ENCODE measurements around the gene PHEX. TPM values are rescaled to one million over a fixed set of nuclear protein-coding genes. Genes with fewer than 3 reads are reported as not detected.

The PHEX gene
- total RNA-seq (2021) (0.02 to 0.04 TPM (median 0.02 TPM) in 3 replicates), Bru-seq, nascent RNA (percentile 18 among the genes with signal in this experiment)
- long read RNA-seq, experiment 1 = 0 reads
- long read RNA-seq, experiment 2 = 0 reads
- long read RNA-seq, experiment 3, partial matches to known transcripts = 0 of 1 reads
- long read RNA-seq, experiment 3, other reads (novel, unspliced or antisense) = 1 of 1 reads

- Mint-ChIP-seq H3K27ac (no peak within 1 kb of the TSS), H3K36me3 (no peaks in the 10 kb centered on the region), H3K9me3 (peaks cover 5% of the 10 kb centered on the region; the same call in 1 of the 2 replicates), H3K4me1 (peaks cover 25% of the 10 kb centered on the region), H3K4me3 (no peak within 1 kb of the TSS), H3K27me3 (ENCODE audit: low read depth) (no peaks in the 10 kb centered on the region)
- no peak for ATAC-seq
- no peak for DNase-seq (ENCODE audit: low spot score)
- no peak for TF ChIP-seq ZNF423 (CRISPR knock-in tag; IDR thresholded peaks at IDR 0.05)
- no peak for TF ChIP-seq SP1 (CRISPR knock-in tag; conservative IDR thresholded peaks at IDR 0.05)
- no peak for TF ChIP-seq ZBTB43 (CRISPR knock-in tag; IDR thresholded peaks at IDR 0.05)
- TF ChIP-seq GTF2I (CRISPR knock-in tag; conservative IDR thresholded peaks at IDR 0.05) = no peak
- TF ChIP-seq ZMAT4 (CRISPR knock-in tag; IDR thresholded peaks at IDR 0.05) = no peak
- TF ChIP-seq CDX4 (CRISPR knock-in tag; IDR thresholded peaks at IDR 0.05; ENCODE audit: borderline replicate concordance) = no peak
- TF ChIP-seq TEAD1 (CRISPR knock-in tag; IDR thresholded peaks at IDR 0.05) = no peak
- ChIA-PET CTCF (no interaction called here), POLR2A (interaction anchor here (0.6 kb wide), 1 partner anchor 1634 kb away, joined by 5 read pairs; no protein-coding TSS in a partner anchor)
Observed at GRCh38 chrX:22032084-22032483, at the start of gene PHEX. Gene PHEX (plus strand): TSS chrX:22032325. CDS start chrX:22033006, 681 bp downstream.

- Mint-ChIP-seq H3K4me1 (no peaks in the 10 kb centered on the region), H3K9me3 (no peaks in the 10 kb centered on the region), H3K27ac (no peak overlapping the region; the same call in 1 of the 2 replicates), H3K4me3 (no peak overlapping the region), H3K36me3 (peaks cover 28% of the 10 kb centered on the region), H3K27me3 (ENCODE audit: low read depth) (no peaks in the 10 kb centered on the region)
- ATAC-seq (peak; percentile 92), DNase-seq (ENCODE audit: low spot score) (peak; percentile 62)
- TF ChIP-seq ZNF232 (CRISPR knock-in tag; IDR thresholded peaks at IDR 0.05) = no peak
- peak; percentile 61 for TF ChIP-seq CTCF (IDR thresholded peaks at IDR 0.05)
- CTCF ChIA-PET = interaction anchor here (0.6 to 1.5 kb wide), 29 partner anchors 10 to 1243 kb away, joined by 3 to 20 read pairs (median 5); no protein-coding TSS in a partner anchor
- POLR2A ChIA-PET = no interaction called here
Observed at GRCh38 chrX:21985332-21985777, 46.8 kb upstream of the PHEX start.

GRCh38 chrX:21986596-21986995 lies 45.5 kb upstream of the PHEX start:
- Mint-ChIP-seq H3K4me1 (peaks cover under 1% of the 10 kb centered on the region), H3K9me3 (no peaks in the 10 kb centered on the region), H3K27me3 (ENCODE audit: low read depth) (no peaks in the 10 kb centered on the region), H3K36me3 (peaks cover 33% of the 10 kb centered on the region), H3K4me3 (no peak overlapping the region), H3K27ac (no peak overlapping the region)
- no peak for ATAC-seq
- no peak for TF ChIP-seq MYBL2 (CRISPR knock-in tag; IDR thresholded peaks at IDR 0.05)
- TF ChIP-seq GRHL2 (CRISPR knock-in tag; IDR thresholded peaks at IDR 0.05; ENCODE audit: insufficient replicate concordance, severe bottlenecking) = no peak
- no peak for TF ChIP-seq CREM (CRISPR knock-in tag; IDR thresholded peaks at IDR 0.05)
- no peak for TF ChIP-seq EMX1 (CRISPR knock-in tag; IDR thresholded peaks at IDR 0.05)
- TF ChIP-seq ARID4B (CRISPR knock-in tag; IDR thresholded peaks at IDR 0.05; ENCODE audit: borderline replicate concordance) = no peak
- DNase-seq (ENCODE audit: low spot score) = no peak
- ChIA-PET CTCF (no interaction called here), POLR2A (no interaction called here)
